NCI-H128 (cell line): ENCODE measurements around the gene USP47.
A peak's percentile ranks its signal among the peaks of the same experiment; 100 is the strongest.
"Not testable (repeated sequence)": the region's sequence is repeated elsewhere in the genome, so short reads cannot be mapped to it uniquely, and the experiment has no call there.

Experiments used
- DNase-seq: peaks from one replicate; lab custom pipeline; 2025; ENCODE audit not compliant: unreplicated experiment; lab: John Stamatoyannopoulos, UW

Gene USP47

GRCh38 chr11:11827272-11827671, 14.5 kb upstream of the USP47 start:
- no peak for DNase-seq

- not testable (repeated sequence) for DNase-seq
Measured at GRCh38 chr11:11831406-11831805, 10.4 kb upstream of the USP47 start.

GRCh38 chr11:11836676-11837231, 5.0 kb upstream of the USP47 start:
- no peak for DNase-seq

- DNase-seq = no peak
Measured at GRCh38 chr11:11839718-11840117, 2.1 kb upstream of the USP47 start.

- no peak for DNase-seq
Measured at GRCh38 chr11:11841116-11841722, 553 bp upstream of the USP47 start.

GRCh38 chr11:11842421-11843008, 743 bp downstream of the USP47 start:
- peak; percentile 33 for DNase-seq

GRCh38 chr11:11843211-11843621, 1.4 kb downstream of the USP47 start:
- no peak for DNase-seq

- no peak for DNase-seq
Measured at GRCh38 chr11:11843642-11844041, 1.9 kb downstream of the USP47 start.

- no peak for DNase-seq
Measured at GRCh38 chr11:11844272-11844671, 2.5 kb downstream of the USP47 start.

GRCh38 chr11:11845071-11845470, 3.3 kb downstream of the USP47 start:
- DNase-seq = no peak

- DNase-seq = no peak
Measured at GRCh38 chr11:11845551-11845950, 3.8 kb downstream of the USP47 start.

- DNase-seq = no peak
Measured at GRCh38 chr11:11847082-11847481, 5.3 kb downstream of the USP47 start.

GRCh38 chr11:11848891-11849746, 7.3 kb downstream of the USP47 start:
- peak; percentile 7 for DNase-seq

- DNase-seq = no peak
Measured at GRCh38 chr11:11850668-11851067, 8.9 kb downstream of the USP47 start.

GRCh38 chr11:11856638-11857037, 14.9 kb downstream of the USP47 start:
- DNase-seq = no peak

GRCh38 chr11:11857769-11858168, 16.0 kb downstream of the USP47 start:
- no peak for DNase-seq

- no peak for DNase-seq
Measured at GRCh38 chr11:11858676-11859075, 16.9 kb downstream of the USP47 start.

GRCh38 chr11:11860103-11860979, 18.6 kb downstream of the USP47 start:
- no peak for DNase-seq

- DNase-seq = no peak
Measured at GRCh38 chr11:11862999-11863398, 21.2 kb downstream of the USP47 start.

GRCh38 chr11:11864332-11864731, 22.6 kb downstream of the USP47 start:
- DNase-seq = no peak

- DNase-seq = no peak
Measured at GRCh38 chr11:11864803-11865202, 23.0 kb downstream of the USP47 start.
